ES-I3 (cell line): ENCODE results near the gene ZGRF1.

Source experiments
- H3K36me3 ChIP-seq: 2 replicates; pipeline ENCODE4 v1.6.1; 2013; ENCODE audit warnings: mild to moderate bottlenecking, low read length, control low read depth, moderate library complexity; ENCODE audit not compliant: insufficient read depth
- H3K4me1 ChIP-seq: 2 replicates; pipeline ENCODE4 v1.6.1; 2013; ENCODE audit warnings: mild to moderate bottlenecking, control low read depth, low read length; ENCODE audit not compliant: insufficient read depth
- H3K9ac ChIP-seq: 2 replicates; pipeline ENCODE4 v1.6.1; 2013; ENCODE audit warnings: low read depth, mild to moderate bottlenecking, low read length, moderate library complexity
- H3K9me3 ChIP-seq: 2 replicates; pipeline ENCODE4 v1.6.1; 2013; ENCODE audit warnings: mild to moderate bottlenecking, low read length, moderate library complexity; ENCODE audit not compliant: control insufficient read depth, insufficient read depth

Gene ZGRF1

DNA sequence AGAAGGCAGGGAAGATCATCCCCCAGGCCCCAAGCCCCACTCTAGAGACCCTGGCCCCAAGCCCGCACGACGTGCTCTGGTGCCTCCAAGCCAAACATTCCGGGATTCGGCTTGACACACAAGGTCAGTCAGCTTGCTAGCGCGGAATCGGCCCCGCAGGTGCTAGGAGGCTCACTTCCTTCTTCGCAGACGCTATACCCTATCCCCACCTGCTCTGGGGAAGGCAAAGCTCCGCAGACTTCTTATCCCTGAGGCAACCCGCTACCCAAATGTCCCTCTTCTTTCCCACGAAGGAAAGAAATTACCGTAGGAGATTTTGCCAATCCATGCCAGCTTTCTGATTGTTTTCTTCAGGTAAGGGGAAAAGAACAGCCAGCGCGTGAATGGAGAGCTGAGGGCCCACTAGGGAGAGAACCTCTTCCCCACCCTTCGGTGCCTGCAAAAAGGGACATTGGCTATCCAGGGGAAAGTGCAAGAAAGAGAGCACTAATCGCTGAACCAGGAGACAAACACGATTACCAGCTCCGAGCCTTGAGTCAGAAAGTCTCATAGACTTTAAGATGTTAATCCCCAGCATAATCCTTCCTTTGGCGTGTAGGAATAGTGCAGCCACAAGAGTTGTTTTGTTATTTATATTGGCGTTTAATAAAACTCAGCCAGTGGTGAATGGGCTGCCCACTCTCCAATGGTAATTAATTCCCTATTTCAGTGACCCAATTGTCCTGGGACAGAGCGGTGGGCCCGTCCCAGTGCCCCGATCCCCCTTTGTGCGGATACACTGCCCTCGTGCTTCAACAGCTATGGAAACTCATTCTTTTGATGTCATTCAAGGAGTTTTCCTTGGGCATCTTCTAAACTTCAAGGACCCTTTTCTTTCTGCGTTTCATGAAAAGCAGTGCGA, 115.3 kb downstream of the ZGRF1 start:
- Histone ChIP-seq H3K9me3 (no peaks in the 10 kb centered on the region), H3K4me1 (peaks cover 3% of the 10 kb centered on the region), H3K36me3 (no peaks in the 10 kb centered on the region), H3K9ac (peak overlapping the region; percentile 32; the same call in 1 of the 2 replicates)

DNA sequence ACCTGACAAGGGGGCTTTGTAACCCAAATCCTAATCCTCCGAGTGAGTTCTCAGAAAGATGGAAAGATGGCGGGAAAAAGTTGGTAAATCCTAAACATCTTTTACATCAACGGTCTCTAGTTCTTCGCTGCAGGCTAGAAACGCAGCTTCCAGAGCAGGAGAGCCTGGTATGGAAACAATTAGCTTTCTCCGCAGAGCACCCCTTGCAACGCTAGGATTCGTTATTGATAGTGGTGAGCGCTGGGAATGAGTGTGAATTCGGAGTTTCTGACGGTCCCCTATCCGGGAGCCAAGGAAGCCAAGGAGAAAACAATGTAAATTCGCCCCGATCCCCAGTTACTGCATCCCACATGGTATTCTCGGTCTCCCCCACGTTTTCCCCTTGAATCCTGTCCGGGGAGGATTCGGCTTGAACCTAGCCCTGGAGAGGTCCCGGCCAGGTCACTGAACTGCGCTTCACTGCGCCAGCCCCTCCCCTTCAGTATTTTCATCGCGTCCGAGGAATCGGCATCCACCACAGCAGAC, 116.0 kb downstream of the ZGRF1 start:
- no peaks in the 10 kb centered on the region for H3K9me3 ChIP-seq
- H3K9ac ChIP-seq = peak overlapping the region; percentile 32; the same call in 1 of the 2 replicates
- H3K36me3 ChIP-seq = no peaks in the 10 kb centered on the region
- peaks cover 3% of the 10 kb centered on the region for H3K4me1 ChIP-seq

DNA sequence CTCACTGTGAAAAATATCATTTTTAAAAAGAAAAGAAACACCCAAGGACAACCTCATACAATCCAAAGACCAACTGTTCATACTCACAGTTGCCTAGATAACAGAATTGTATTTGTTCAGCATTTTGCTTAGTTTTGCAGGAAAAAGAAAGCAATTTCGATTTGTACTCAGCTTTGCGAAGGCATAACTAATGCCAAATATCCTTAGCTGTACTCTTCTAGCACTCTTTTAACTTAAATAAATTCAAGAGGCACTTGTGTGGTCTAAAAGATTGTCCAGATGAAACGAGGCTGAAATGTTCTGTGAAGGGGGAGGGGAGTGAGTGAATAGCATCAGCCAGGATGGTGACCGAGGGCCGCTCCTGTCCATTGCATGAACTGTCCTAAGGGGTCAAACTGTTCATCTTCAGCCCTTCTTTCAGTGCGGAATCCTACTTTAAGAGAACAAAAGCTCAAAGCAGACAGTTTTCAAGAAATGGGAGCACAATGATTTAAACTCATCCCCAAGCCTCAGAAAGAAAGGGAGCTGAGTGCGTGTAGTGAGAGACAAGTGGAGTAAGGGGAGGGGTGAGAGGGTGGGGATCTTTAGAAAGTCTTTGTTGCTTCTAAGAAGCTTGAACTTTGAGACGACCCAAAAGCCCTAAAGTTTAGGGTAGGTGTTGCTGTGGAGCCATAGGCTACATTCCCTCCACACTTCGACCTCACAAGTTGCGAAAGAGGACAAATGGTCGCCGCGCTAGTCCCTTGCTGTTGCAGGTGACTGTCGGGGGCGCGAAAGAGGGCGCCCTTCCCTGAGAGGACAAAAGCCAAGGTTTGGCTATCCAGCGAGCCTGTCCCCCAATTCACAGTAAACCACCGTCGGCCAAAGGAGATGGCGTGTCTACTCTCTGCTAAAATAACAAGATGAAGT, 116.8 kb downstream of the ZGRF1 start:
- no peaks in the 10 kb centered on the region for H3K36me3 ChIP-seq
- H3K9ac ChIP-seq = peak overlapping the region; percentile 32; the same call in 1 of the 2 replicates
- H3K9me3 ChIP-seq = no peaks in the 10 kb centered on the region
- H3K4me1 ChIP-seq = peaks cover 3% of the 10 kb centered on the region

DNA sequence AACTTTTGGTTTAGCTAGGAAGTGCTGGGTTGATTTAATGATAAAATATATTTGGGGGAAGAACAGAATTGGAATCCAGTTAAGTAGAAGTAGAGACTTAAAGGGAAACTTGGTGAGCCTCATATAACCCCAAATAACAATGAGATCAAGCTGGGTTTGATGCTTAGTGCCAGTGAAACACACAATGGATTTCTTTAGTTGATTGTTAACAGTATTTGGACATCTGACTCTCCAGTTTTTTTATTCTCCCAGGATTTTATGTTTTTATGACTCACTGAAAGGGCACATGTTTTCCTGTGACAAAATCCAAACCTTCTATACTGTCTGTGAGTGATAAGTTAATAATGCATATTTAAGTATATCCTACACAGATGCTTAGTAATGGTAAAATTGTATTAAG, 118.0 kb downstream of the ZGRF1 start:
- H3K9me3 ChIP-seq = no peaks in the 10 kb centered on the region
- no peak overlapping the region for H3K9ac ChIP-seq
- no peaks in the 10 kb centered on the region for H3K36me3 ChIP-seq
- peaks cover 8% of the 10 kb centered on the region for H3K4me1 ChIP-seq

- Histone ChIP-seq H3K4me1 (peaks cover 9% of the 10 kb centered on the region), H3K9me3 (no peaks in the 10 kb centered on the region), H3K36me3 (no peaks in the 10 kb centered on the region), H3K9ac (no peak overlapping the region)
Observed at GRCh38 chr4:112517911-112518310, 118.8 kb downstream of the ZGRF1 start.

DNA sequence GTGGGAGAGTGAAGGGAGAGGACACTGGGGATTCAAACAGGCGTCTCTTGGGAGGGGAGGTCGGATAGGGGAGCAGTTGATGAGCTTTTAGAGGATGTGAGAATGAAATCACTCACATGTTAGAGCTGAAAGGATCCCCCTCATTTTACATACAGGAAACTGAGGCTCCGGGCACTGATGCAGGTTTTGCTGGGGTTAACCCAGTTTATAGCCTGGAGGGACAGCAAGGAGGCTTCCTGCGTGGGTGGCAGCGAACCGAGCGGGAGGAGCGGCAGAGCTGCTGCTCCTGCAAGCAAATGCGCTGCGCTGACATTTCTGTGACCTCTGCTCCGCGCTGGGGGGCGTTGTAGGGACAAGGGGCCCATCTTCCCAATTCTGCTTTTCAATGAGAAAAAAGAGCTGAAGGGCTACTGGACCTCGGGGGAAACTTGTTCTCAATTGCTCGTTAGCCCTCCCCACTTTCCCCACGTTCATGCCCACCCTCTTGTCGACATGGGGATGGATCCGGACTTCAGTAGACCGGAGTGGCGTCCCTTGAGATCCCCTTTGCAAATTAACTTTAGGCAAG, 119.6 kb downstream of the ZGRF1 start:
- Histone ChIP-seq H3K9ac (peak overlapping the region; percentile 5; the same call in 1 of the 2 replicates), H3K4me1 (peaks cover 9% of the 10 kb centered on the region), H3K9me3 (no peaks in the 10 kb centered on the region), H3K36me3 (no peaks in the 10 kb centered on the region)

DNA sequence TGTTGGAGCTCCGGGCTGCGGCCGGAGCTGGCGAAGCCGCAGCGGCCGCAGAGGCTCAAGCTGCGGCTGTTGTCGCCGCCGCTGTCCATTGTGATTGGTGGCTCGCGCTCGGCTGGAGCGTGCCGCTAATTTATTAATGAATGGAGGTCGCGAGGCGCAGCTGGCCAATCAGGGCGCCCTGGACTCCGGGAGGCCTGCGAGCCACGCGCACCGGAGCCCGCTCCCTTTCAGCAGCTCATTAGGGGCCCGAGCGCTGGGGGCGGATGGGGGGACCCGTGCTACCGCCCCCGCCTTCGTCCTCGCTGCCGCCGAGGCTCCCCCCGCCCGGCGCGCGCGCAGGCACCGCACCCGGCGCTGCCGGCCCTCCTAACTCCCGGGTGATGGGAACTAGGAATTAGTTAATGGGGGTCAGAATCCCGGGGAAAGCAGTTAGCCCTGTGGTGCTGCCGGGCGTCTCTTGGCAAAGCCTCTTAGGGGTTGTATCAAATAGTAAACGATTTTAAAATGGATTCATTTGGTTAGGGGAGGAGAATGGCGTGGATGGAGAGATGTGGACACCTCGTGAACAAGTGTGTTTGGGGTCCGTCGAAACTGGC, 120.1 kb downstream of the ZGRF1 start:
- H3K4me1 ChIP-seq = peaks cover 9% of the 10 kb centered on the region
- H3K9ac ChIP-seq = peak overlapping the region; percentile 5; the same call in 1 of the 2 replicates
- no peaks in the 10 kb centered on the region for H3K9me3 ChIP-seq
- no peaks in the 10 kb centered on the region for H3K36me3 ChIP-seq

- Histone ChIP-seq H3K4me1 (peaks cover 9% of the 10 kb centered on the region), H3K9ac (peak within 1 kb of the TSS; percentile 51; the same call in 1 of the 2 replicates), H3K36me3 (no peaks in the 10 kb centered on the region), H3K9me3 (no peaks in the 10 kb centered on the region)
Observed at GRCh38 chr4:112516066-112516470, 120.6 kb downstream of the ZGRF1 start, which contains the start of gene NEUROG2. Gene NEUROG2, minus strand, starts transcription at chr4:112516180. Its CDS starts 705 bp downstream, at chr4:112515475.

GRCh38 chr4:112515198-112516065, 121.3 kb downstream of the ZGRF1 start:
- Histone ChIP-seq H3K4me1 (peaks cover 9% of the 10 kb centered on the region), H3K9me3 (no peaks in the 10 kb centered on the region), H3K9ac (peak overlapping the region; percentile 51; the same call in 1 of the 2 replicates), H3K36me3 (no peaks in the 10 kb centered on the region)

DNA sequence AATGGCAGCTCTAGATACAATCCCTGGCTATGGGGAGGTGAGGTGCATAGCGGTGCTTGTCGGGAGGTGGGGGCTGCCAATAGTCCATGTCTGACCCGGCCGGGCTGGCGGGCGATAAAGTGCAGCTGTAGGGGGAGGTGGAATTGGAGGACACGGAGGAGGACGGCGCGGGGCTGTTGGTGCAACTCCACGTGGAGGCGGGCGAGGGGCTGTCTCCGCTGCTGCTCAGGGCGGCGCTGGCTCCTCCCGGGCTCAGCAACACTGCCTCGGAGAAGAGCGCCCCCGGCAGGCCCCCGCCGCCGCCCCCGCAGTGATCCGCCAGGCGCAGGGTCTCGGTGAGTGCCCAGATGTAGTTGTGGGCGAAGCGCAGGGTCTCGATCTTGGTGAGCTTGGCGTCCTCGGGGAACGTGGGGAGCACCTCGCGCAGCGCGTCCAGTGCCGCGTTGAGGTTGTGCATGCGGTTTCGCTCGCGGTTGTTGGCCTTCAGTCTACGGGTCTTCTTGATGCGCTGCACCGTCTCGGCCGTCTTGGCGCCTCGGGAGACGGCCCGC, 122.0 kb downstream of the ZGRF1 start:
- peaks cover 9% of the 10 kb centered on the region for H3K4me1 ChIP-seq
- H3K36me3 ChIP-seq = no peaks in the 10 kb centered on the region
- H3K9me3 ChIP-seq = no peaks in the 10 kb centered on the region
- peak overlapping the region; percentile 51; the same call in 1 of the 2 replicates for H3K9ac ChIP-seq

DNA sequence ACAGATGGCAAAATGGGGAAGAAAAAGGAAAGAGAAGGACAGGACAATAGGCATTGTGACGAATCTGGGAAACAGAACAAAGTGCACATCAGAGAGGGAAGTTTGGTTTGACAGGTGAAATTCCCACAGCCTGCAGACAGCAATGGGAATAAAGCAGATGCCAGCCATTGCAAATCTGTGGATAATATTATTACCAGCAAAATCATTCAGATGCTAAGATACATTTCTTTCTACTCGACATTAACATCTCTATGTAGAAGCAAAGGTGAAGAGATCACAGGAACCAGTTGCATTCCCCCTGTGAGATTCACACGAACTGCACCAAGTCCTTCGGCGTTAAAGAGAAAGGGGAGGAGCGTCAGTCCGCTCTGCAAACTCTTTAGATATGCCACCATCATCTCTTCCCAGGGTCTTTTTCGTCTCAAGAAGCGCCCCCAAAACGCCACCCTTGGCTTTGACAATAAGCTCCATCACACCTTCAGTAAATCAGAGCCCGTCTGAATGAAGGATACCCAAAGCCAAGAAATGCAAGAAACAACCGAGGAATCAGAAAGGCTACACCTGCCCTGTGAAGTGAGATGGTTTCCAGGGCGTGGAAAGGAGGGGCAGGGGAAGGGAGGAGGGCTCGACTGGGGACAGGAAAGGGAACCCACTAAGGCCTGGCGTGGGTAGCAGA, 122.6 kb downstream of the ZGRF1 start:
- peak overlapping the region; percentile 51; the same call in 1 of the 2 replicates for H3K9ac ChIP-seq
- no peaks in the 10 kb centered on the region for H3K9me3 ChIP-seq
- no peaks in the 10 kb centered on the region for H3K36me3 ChIP-seq
- peaks cover 6% of the 10 kb centered on the region; the same call in 1 of the 2 replicates for H3K4me1 ChIP-seq

DNA sequence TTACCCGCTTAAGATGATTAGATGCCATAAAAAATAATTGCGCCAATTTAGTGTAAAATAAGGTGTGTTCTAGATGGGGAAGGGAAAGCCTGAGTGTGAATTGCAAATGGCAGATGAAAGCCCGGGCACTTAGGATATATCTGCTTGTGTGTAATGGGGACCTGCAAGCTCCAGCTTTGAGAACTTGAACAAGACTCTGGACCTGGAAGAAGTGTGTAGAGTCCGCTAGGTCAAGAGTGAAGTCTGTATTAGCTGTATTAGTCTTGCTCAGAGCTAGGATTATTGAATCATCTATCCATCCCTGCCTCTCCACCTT, 124.9 kb downstream of the ZGRF1 start:
- peaks cover 6% of the 10 kb centered on the region; the same call in 1 of the 2 replicates for H3K4me1 ChIP-seq
- no peaks in the 10 kb centered on the region for H3K9me3 ChIP-seq
- H3K9ac ChIP-seq = no peak overlapping the region
- H3K36me3 ChIP-seq = no peaks in the 10 kb centered on the region
